Measurements from ENCODE around the gene MAGOHB.
"Not testable (repeated sequence)": the region's sequence is repeated elsewhere in the genome, so short reads cannot be mapped to it uniquely, and the experiment has no call there.

MAGOHB gene

GRCh38 chr12:10613349-10614055, at the start of gene MAGOHB:
Gene MAGOHB (minus strand): TSS chr12:10613609. CDS start chr12:10613532, 77 bp downstream.
- peak; percentile 67 for DNase-seq (ENCODE audit: insufficient read length, low spot score)
- FAIRE-seq, result peak; percentile 96
- peak; percentile 70 for TF ChIP-seq POLR2A (IDR thresholded peaks at IDR 0.05; ENCODE audit: low read depth, low read length)

- DNase-seq (ENCODE audit: insufficient read length, low spot score), result no peak
- no peak for TF ChIP-seq POLR2A (IDR thresholded peaks at IDR 0.05; ENCODE audit: low read depth, low read length)
- no peak for FAIRE-seq
Observed at GRCh38 chr12:10661338-10661737, 47.9 kb upstream of the MAGOHB start.

- no peak for TF ChIP-seq POLR2A (IDR thresholded peaks at IDR 0.05; ENCODE audit: low read depth, low read length)
- DNase-seq (ENCODE audit: insufficient read length, low spot score) (no peak), FAIRE-seq (no peak)
Observed at GRCh38 chr12:10654003-10654402, 40.6 kb upstream of the MAGOHB start.

- no peak for TF ChIP-seq POLR2A (IDR thresholded peaks at IDR 0.05; ENCODE audit: low read depth, low read length)
- DNase-seq (ENCODE audit: insufficient read length, low spot score) (no peak), FAIRE-seq (no peak)
Observed at GRCh38 chr12:10652192-10652591, 38.8 kb upstream of the MAGOHB start.

- not testable (repeated sequence) for FAIRE-seq; DNase-seq (ENCODE audit: insufficient read length, low spot score)
Observed at GRCh38 chr12:10646576-10646975, 33.2 kb upstream of the MAGOHB start.

GRCh38 chr12:10645910-10646309, 32.5 kb upstream of the MAGOHB start:
- no peak for DNase-seq (ENCODE audit: insufficient read length, low spot score)
- TF ChIP-seq POLR2A (IDR thresholded peaks at IDR 0.05; ENCODE audit: low read depth, low read length), result no peak
- FAIRE-seq, result no peak

- FAIRE-seq (peak; percentile 97), DNase-seq (ENCODE audit: insufficient read length, low spot score) (peak; percentile 12)
- TF ChIP-seq POLR2A (IDR thresholded peaks at IDR 0.05; ENCODE audit: low read depth, low read length), result no peak
Observed at GRCh38 chr12:10641735-10642500, 28.5 kb upstream of the MAGOHB start.

- DNase-seq (ENCODE audit: insufficient read length, low spot score) (no peak), FAIRE-seq (no peak)
- no peak for TF ChIP-seq POLR2A (IDR thresholded peaks at IDR 0.05; ENCODE audit: low read depth, low read length)
Observed at GRCh38 chr12:10638728-10639127, 25.3 kb upstream of the MAGOHB start.

- TF ChIP-seq POLR2A (IDR thresholded peaks at IDR 0.05; ENCODE audit: low read depth, low read length), result no peak
- DNase-seq (ENCODE audit: insufficient read length, low spot score) (no peak), FAIRE-seq (no peak)
Observed at GRCh38 chr12:10636611-10637010, 23.2 kb upstream of the MAGOHB start.

GRCh38 chr12:10636124-10636523, 22.7 kb upstream of the MAGOHB start:
- DNase-seq (ENCODE audit: insufficient read length, low spot score), result no peak
- TF ChIP-seq POLR2A (IDR thresholded peaks at IDR 0.05; ENCODE audit: low read depth, low read length), result no peak
- FAIRE-seq, result no peak

- peak; percentile 20 for FAIRE-seq
- TF ChIP-seq POLR2A (IDR thresholded peaks at IDR 0.05; ENCODE audit: low read depth, low read length), result no peak
- no peak for DNase-seq (ENCODE audit: insufficient read length, low spot score)
Observed at GRCh38 chr12:10635306-10635705, 21.9 kb upstream of the MAGOHB start.

GRCh38 chr12:10634427-10634826, 21.0 kb upstream of the MAGOHB start:
- peak; percentile 21 for DNase-seq (ENCODE audit: insufficient read length, low spot score)

GRCh38 chr12:10633541-10633940, 20.1 kb upstream of the MAGOHB start:
- FAIRE-seq (no peak), DNase-seq (ENCODE audit: insufficient read length, low spot score) (no peak)

More at GRCh38 chr12:10634427-10634826, 21.0 kb upstream of the MAGOHB start:
- no peak for TF ChIP-seq POLR2A (IDR thresholded peaks at IDR 0.05; ENCODE audit: low read depth, low read length)
- FAIRE-seq, result peak; percentile 43

GRCh38 chr12:10632226-10632625, 18.8 kb upstream of the MAGOHB start:
- DNase-seq (ENCODE audit: insufficient read length, low spot score) (no peak), FAIRE-seq (no peak)
- TF ChIP-seq POLR2A (IDR thresholded peaks at IDR 0.05; ENCODE audit: low read depth, low read length), result no peak

More at GRCh38 chr12:10633541-10633940, 20.1 kb upstream of the MAGOHB start:
- no peak for TF ChIP-seq POLR2A (IDR thresholded peaks at IDR 0.05; ENCODE audit: low read depth, low read length)

- FAIRE-seq, result no peak
- no peak for TF ChIP-seq POLR2A (IDR thresholded peaks at IDR 0.05; ENCODE audit: low read depth, low read length)
- DNase-seq (ENCODE audit: insufficient read length, low spot score), result no peak
Observed at GRCh38 chr12:10624605-10625004, 11.2 kb upstream of the MAGOHB start.

Data from H54 (cell line).